Cardiac fibroblast (primary cell): ENCODE data around the gene DLX4.

Experiments
- DNase-seq, 2 donors: peaks; one replicate each; pipeline versions ENCODE4 v3.0.0 to v3.0.0-alpha.2; 2010; ENCODE audit warnings: low read depth in 2 of 2
- H3K4me3 ChIP-seq, 2 donors: replicated peaks in 1 of 2; 1 replicate in 1 of 2; 2 replicates in 1 of 2; pipeline ENCODE4 v1.5.1; 2011; ENCODE audit warnings: low read depth in 2 of 2, low read length in 2 of 2, mild to moderate bottlenecking in 2 of 2, moderate library complexity in 1 of 2
- CTCF ChIP-seq: IDR thresholded peaks from one replicate; pipeline ENCODE4 v1.5.1; 2011; ENCODE audit warnings: low read depth, mild to moderate bottlenecking, low read length, inconsistent platforms

Gene DLX4

GRCh38 chr17:49946208-49946607 lies 22.8 kb upstream of the DLX4 start:
- no peak overlapping the region for H3K4me3 ChIP-seq
- DNase-seq = no peak
- TF ChIP-seq CTCF = no peak

GRCh38 chr17:49946964-49947584 lies 21.9 kb upstream of the DLX4 start:
- no peak for DNase-seq
- TF ChIP-seq CTCF = no peak
- no peak overlapping the region for H3K4me3 ChIP-seq

GRCh38 chr17:49949634-49950033 lies 19.4 kb upstream of the DLX4 start:
- DNase-seq = no peak
- no peak for TF ChIP-seq CTCF
- no peak overlapping the region for H3K4me3 ChIP-seq

- H3K4me3 ChIP-seq = no peak overlapping the region
- TF ChIP-seq CTCF = no peak
- DNase-seq = no peak
Observed at GRCh38 chr17:49951362-49952082, 17.5 kb upstream of the DLX4 start.

- H3K4me3 ChIP-seq = no peak overlapping the region
- peak; percentile 98 for TF ChIP-seq CTCF
- DNase-seq = peak; percentile 73 to 77
Observed at GRCh38 chr17:49952209-49952911, 16.6 kb upstream of the DLX4 start.

GRCh38 chr17:49952912-49953497 lies 16.0 kb upstream of the DLX4 start:
- no peak overlapping the region for H3K4me3 ChIP-seq
- TF ChIP-seq CTCF = no peak
- DNase-seq = peak in 1 of 2 donors; percentile 23
